Heart right ventricle (tissue), 16 donors: ENCODE data around the gene KIF3C. TPM values are rescaled to one million over a fixed set of nuclear protein-coding genes. Genes with fewer than 3 reads are reported as not detected.

Experiments used
- ATAC-seq, 8 donors: fragments of 200-7000 bp; cut with Tn5 transposase; one replicate each; pipeline ENCODE4 v1.9.1; 2020; ENCODE audit warnings: mild to moderate bottlenecking in 8 of 8, moderate library complexity in 8 of 8, moderate number of reproducible peaks in 1 of 8
- DNase-seq, 2 donors: peaks; one replicate each; pipeline ENCODE4 v3.0.0-alpha.2; 2020
- H3K27ac ChIP-seq, 10 donors: fragments of 200-600 bp; sonication (generic) in 2 of 10; one replicate each; pipeline versions ENCODE4 v1.5.0 to v1.8.0; 2020 to 2022; ENCODE audit warnings: mild to moderate bottlenecking in 3 of 10
- H3K27me3 ChIP-seq, 7 donors: fragments of 200-600 bp; one replicate each; pipeline ENCODE4 v1.8.0; 2021 to 2022; ENCODE audit warnings: mild to moderate bottlenecking in 2 of 7
- H3K36me3 ChIP-seq, 9 donors: fragments of 200-600 bp; sonication (generic) in 1 of 9; one replicate each; pipeline versions ENCODE4 v1.5.0 to v1.8.0; 2020 to 2022; ENCODE audit warnings: mild to moderate bottlenecking in 2 of 9
- H3K4me1 ChIP-seq, 9 donors: fragments of 200-600 bp; sonication (generic) in 1 of 9; one replicate each; pipeline versions ENCODE4 v1.5.0 to v1.8.0; 2020 to 2022; ENCODE audit warnings: mild to moderate bottlenecking in 4 of 9
- H3K4me3 ChIP-seq, 10 donors: fragments of 200-600 bp; sonication (generic) in 2 of 10; one replicate each; pipeline versions ENCODE4 v1.5.0 to v1.8.0; 2020 to 2022; ENCODE audit warnings: mild to moderate bottlenecking in 7 of 10, moderate library complexity in 2 of 10
- H3K9me3 ChIP-seq, 11 donors: fragments of 200-600 bp in 10 of 11; sonication (generic) in 2 of 11; one replicate each; pipeline versions ENCODE4 v1.5.0 to v1.8.0; 2013 to 2022; ENCODE audit warnings: mild to moderate bottlenecking in 2 of 11, control low read depth in 1 of 11, moderate library complexity in 1 of 11
- CTCF ChIP-seq, 9 donors: fragments of 200-600 bp; sonication (generic) in 2 of 9; IDR thresholded peaks; one replicate each; pipeline versions ENCODE4 v1.5.0 to v1.8.0; 2021 to 2022; ENCODE audit warnings: antibody characterized with exemption in 9 of 9, mild to moderate bottlenecking in 5 of 9, moderate library complexity in 1 of 9
- WGBS, 2 donors: extraction: QIAGEN DNeasy Blood & Tissue Kit; methylation state at CpG; one replicate each; pipeline ENCODE4 v1.1.7; 2013; ENCODE audit warnings: inconsistent platforms in 1 of 2; 5-methylcytosine and 5-hydroxymethylcytosine counted together
- intact Hi-C, 10 donors: fragments of 100-400 bp; cut with DNase I; formaldehyde crosslinking; loops; one replicate each; pipeline versions ENCODE4 v1.11.1 to v1.14.2; 2022
- polyA plus RNA-seq, 2 donors: library from polyadenylated mRNA; stranded (reverse); fragments of 200-250 nt; gene quantifications; one replicate each; pipeline ENCODE4 v1.2.3, GENCODE V29; 2013
- total RNA-seq, 10 donors: library from RNA; stranded (reverse); fragmentation: NEBNext Ultra II Directional in 3 of 10; extraction: Animal tissue kit (Norgen Biotek cat#: 25700) in 3 of 10; gene quantifications; one replicate each; pipeline versions ENCODE4 v1.2.1 to v1.2.4, GENCODE V29; 2021 to 2023
- donor health status: Arrhythmogenic right ventricular cardiomyopathy.
- donor health status: ischemic (EF 13 %, LVEDD 7.1; RV severe dilation, severe dysfunction).
- donor health status: healthy with polysubstance abuse.
- donor health status: DM: no; HTN: yes; CAD: no.
- donor health status: DM: no; HTN: no; CAD: no.
- donor health status: ischemic (EF 25% LVEDD 6.9; RV normal size, moderate dysfunction).
- donor health status: ischemic (EF 25% LVEDD 5.7; RV mildly dilated, moderate dysfunction).
- donor health status: healthy.
- donor health status: DM: yes; HTN: yes; CAD: no.
- donor health status: Ischemic cardiomyopathy.
- donor health status: ischemic (EF 35%, LVEDD 5.7; RV mildly dilated, moderate dysfunction).
- donor health status: nonischemic (EF 11% LVEDD 7.7; RV severe dilation, severe dysfunction).
- donor health status: DM: yes; HTN: yes; CAD: no.
- donor health status: PGD.
- donor health status: ischemic (EF 29% LVEDD 5.4; RV normal size, mild dysfunction).
- donor health status: nonischemic (EF 23%, LVEDD 6.1; RV moderate dilation, normal function).

KIF3C gene
- total and polyA plus RNA-seq, 12 donors: 1.1 to 4.2 (median 2.4) TPM

- no peaks in the 10 kb centered on the region for H3K27me3 ChIP-seq
- no peak for DNase-seq
- peaks cover 0 to 46% (median 0%) of the 10 kb centered on the region in 9 donors for H3K36me3 ChIP-seq
- no peak overlapping the region for H3K4me3 ChIP-seq
- 93 to 96% methylated on average over 2 of the region's 2 CpGs for WGBS, 2 donors
- H3K4me1 ChIP-seq: peaks cover 0 to 13% (median under 1%) of the 10 kb centered on the region in 9 donors
- no peak overlapping the region for H3K27ac ChIP-seq
- no peaks in the 10 kb centered on the region for H3K9me3 ChIP-seq
- no peak for TF ChIP-seq CTCF (IDR thresholded peaks at IDR 0.05)
- intact Hi-C loops: loop anchor here in 1 of 10 donors (10.0 kb wide), 1 partner anchor 79 kb away; no protein-coding TSS in a partner anchor
- ATAC-seq: no peak
Measured at GRCh38 chr2:25933622-25934021, 48.7 kb downstream of the KIF3C start.

GRCh38 chr2:25929789-25930473 lies 52.4 kb downstream of the KIF3C start:
- Histone ChIP-seq H3K4me1 (no peaks in the 10 kb centered on the region), H3K27me3 (no peaks in the 10 kb centered on the region), H3K9me3 (no peaks in the 10 kb centered on the region), H3K36me3 (peaks cover 0 to 55% (median 0%) of the 10 kb centered on the region in 9 donors), H3K27ac (no peak overlapping the region), H3K4me3 (no peak overlapping the region)
- DNase-seq: no peak
- ATAC-seq: no peak
- no peak for TF ChIP-seq CTCF (IDR thresholded peaks at IDR 0.05)
- intact Hi-C loops: loop anchor here in 1 of 10 donors (10.0 kb wide), 1 partner anchor 75 kb away; no protein-coding TSS in a partner anchor
- WGBS, 2 donors: 94 to 97% methylated on average over 14 of the region's 14 CpGs

GRCh38 chr2:25928668-25929067 lies 53.6 kb downstream of the KIF3C start:
- TF ChIP-seq CTCF (IDR thresholded peaks at IDR 0.05): no peak
- 98% methylated on average over 18 of the region's 18 CpGs for WGBS, 2 donors
- Histone ChIP-seq H3K9me3 (no peaks in the 10 kb centered on the region), H3K4me1 (no peaks in the 10 kb centered on the region), H3K27ac (no peak overlapping the region), H3K27me3 (no peaks in the 10 kb centered on the region), H3K36me3 (peaks cover 0 to 49% (median 0%) of the 10 kb centered on the region in 9 donors), H3K4me3 (no peak overlapping the region)
- no peak for ATAC-seq
- DNase-seq: no peak
- intact Hi-C loops: no loop called here

- Histone ChIP-seq H3K27me3 (no peaks in the 10 kb centered on the region), H3K4me3 (no peak overlapping the region), H3K27ac (no peak overlapping the region), H3K4me1 (no peaks in the 10 kb centered on the region), H3K9me3 (no peaks in the 10 kb centered on the region), H3K36me3 (peaks cover 0 to 37% (median 0%) of the 10 kb centered on the region in 9 donors)
- intact Hi-C loops: no loop called here
- WGBS, 2 donors: 81 to 84% methylated on average over 18 of the region's 18 CpGs
- ATAC-seq (no peak), DNase-seq (no peak)
- TF ChIP-seq CTCF (IDR thresholded peaks at IDR 0.05): no peak
Measured at GRCh38 chr2:25926984-25927756, 55.1 kb downstream of the KIF3C start.
